ENCODE measurements around the gene LRIT2.

The LRIT2 gene

DNA sequence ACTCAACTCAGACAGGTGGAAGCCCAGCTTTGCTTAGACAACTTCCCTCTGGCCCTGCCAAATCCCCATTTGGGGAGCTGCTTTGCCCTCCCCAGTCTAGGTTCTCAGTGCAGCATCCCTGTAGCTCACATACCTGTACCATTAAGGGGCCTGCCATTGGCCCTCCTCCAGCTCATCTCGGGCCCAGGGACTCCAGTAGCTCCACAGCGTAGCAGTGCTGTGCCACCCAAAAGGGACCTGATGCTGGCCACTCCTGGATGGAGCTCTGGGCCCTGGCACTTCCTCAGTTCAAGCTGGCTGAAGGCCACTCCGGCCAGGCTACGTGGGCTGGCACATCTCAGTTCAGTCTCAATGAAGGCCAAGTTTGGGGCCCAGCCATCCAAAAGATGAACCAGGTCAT is 8.6 kb upstream of the LRIT2 start:
- TF ChIP-seq, protein P1, sequence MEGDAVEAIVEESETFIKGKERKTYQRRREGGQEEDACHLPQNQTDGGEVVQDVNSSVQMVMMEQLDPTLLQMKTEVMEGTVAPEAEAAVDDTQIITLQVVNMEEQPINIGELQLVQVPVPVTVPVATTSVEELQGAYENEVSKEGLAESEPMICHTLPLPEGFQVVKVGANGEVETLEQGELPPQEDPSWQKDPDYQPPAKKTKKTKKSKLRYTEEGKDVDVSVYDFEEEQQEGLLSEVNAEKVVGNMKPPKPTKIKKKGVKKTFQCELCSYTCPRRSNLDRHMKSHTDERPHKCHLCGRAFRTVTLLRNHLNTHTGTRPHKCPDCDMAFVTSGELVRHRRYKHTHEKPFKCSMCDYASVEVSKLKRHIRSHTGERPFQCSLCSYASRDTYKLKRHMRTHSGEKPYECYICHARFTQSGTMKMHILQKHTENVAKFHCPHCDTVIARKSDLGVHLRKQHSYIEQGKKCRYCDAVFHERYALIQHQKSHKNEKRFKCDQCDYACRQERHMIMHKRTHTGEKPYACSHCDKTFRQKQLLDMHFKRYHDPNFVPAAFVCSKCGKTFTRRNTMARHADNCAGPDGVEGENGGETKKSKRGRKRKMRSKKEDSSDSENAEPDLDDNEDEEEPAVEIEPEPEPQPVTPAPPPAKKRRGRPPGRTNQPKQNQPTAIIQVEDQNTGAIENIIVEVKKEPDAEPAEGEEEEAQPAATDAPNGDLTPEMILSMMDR (IDR thresholded peaks at IDR 0.05; ENCODE audit: low read depth, low read length): no peak
- no peak for DNase-seq (ENCODE audit: low read depth in 2 of 2)
- no peak overlapping the region for H3K4me3 ChIP-seq (replicated peaks in 1 of 2; ENCODE audit: low read depth in 2 of 2, low read length in 2 of 2)

DNA sequence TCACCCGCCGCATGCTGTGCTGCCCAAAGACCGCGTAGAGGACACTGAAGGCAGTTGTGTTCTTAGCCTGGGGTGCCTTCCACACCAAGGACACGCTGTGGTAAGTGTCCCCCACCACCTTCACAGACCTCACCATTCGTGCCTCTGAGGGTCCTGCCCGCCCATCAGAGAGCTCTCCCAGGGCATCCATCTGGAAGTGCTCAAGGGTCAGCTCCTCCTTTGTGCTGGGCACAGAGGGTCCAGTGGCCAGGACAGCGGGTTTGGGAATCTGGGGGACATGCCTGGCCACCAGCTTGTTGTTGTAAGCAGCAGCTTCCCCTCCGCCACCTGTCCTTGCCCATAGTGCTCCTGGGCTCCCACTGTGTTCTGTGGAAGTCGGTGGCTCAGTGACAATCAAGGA is 7.0 kb upstream of the LRIT2 start:
- DNase-seq (ENCODE audit: low read depth in 2 of 2): no peak
- no peak overlapping the region for H3K4me3 ChIP-seq (replicated peaks in 1 of 2; ENCODE audit: low read depth in 2 of 2, low read length in 2 of 2)
- TF ChIP-seq, protein P1 (IDR thresholded peaks at IDR 0.05; ENCODE audit: low read depth, low read length): no peak

DNA sequence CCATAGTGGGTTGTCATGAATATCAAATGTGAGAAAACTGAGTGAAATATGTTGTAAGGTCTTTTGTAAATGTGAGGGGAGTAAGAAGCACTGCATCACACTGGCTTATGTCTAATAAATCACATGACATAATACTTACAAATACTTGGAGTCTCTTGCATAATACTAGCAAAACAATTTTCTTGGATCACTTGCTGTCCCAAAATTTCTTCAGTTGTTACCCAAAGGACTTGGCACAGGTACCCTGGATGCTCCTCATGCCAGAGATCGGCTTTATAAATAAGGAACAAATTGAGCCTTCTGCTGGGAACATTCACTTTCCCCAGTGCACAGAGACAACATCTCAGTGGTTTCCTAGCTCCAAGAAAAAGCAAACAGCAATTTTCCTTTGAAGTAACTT is 5.0 kb upstream of the LRIT2 start:
- DNase-seq (ENCODE audit: low read depth in 2 of 2): no peak
- TF ChIP-seq, protein P1 (IDR thresholded peaks at IDR 0.05; ENCODE audit: low read depth, low read length): no peak
- H3K4me3 ChIP-seq (replicated peaks in 1 of 2; ENCODE audit: low read depth in 2 of 2, low read length in 2 of 2): no peak overlapping the region

DNA sequence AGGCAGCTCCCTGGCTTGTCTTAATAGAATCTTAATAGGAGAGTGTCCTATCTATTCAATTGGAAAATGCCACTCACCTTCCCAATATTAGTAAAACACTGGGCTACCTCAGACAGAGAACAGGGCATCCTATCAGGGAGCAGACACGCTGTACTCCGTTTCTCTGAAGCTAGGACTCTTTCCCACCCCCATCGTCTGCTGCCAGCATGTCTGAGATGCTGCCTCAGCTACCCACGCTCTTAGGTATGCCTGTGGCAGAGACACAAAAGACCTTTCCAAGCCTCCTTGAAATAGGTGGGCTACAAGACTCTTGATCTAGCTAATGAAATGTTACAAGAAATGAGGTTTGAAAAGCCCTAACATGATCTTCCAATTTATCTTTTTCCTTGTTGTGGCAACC is 2.5 kb upstream of the LRIT2 start:
- H3K4me3 ChIP-seq (replicated peaks in 1 of 2; ENCODE audit: low read depth in 2 of 2, low read length in 2 of 2): no peak overlapping the region
- DNase-seq (ENCODE audit: low read depth in 2 of 2): no peak
- TF ChIP-seq, protein P1 (IDR thresholded peaks at IDR 0.05; ENCODE audit: low read depth, low read length): no peak

DNA sequence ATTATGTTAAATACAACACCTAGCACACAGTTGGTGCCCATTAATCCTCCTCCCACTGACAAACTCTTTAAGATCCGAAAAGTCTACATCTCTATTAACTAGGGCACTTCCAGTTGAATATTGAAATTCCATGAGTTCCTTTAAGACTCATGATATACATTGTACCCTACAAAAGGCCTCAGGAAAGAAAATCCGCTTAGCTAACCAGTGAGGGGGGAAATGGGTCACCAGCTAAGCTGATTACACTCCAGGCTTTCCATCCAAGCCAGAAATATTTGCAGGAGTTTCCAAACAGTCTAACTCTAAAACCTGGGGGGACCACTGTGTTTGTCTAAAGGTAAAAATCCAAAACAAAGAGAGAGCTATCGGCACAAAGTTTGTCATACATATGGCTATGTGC is 1.3 kb upstream of the LRIT2 start:
- TF ChIP-seq, protein P1 (IDR thresholded peaks at IDR 0.05; ENCODE audit: low read depth, low read length): no peak
- DNase-seq (ENCODE audit: low read depth in 2 of 2): no peak
- H3K4me3 ChIP-seq (replicated peaks in 1 of 2; ENCODE audit: low read depth in 2 of 2, low read length in 2 of 2): no peak overlapping the region

DNA sequence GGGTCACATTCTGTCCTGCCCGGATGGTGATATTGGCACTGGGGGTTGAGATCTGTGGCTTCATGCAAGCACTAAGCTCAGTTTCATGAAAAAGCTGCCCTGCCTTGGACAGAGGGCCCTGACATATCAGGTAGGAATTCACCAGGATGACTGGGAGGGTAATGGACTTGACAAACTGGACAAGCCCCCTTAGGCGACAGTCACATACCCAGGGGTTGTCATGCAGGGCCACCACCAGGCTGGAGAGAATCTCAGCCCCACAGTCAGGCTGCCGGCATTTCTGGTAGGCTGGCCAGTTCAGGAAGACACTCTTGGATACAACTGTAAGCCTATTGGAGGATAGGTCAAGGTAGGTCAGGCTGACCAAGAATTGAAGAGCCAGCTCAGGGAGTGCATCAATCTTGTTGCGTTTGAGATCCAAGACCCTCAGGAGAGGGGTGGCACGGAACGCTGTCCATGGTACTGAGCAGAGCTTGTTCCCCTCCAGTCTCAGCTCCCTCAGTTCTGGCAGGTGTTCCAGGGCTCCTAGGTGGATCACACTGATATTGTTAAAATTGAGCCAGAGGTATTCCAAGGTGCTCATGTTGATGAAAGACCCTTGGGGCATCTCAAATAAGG is 824 bp downstream of the LRIT2 start:
- TF ChIP-seq, protein P1 (IDR thresholded peaks at IDR 0.05; ENCODE audit: low read depth, low read length): no peak
- H3K4me3 ChIP-seq (replicated peaks in 1 of 2; ENCODE audit: low read depth in 2 of 2, low read length in 2 of 2): no peak overlapping the region
- no peak for DNase-seq (ENCODE audit: low read depth in 2 of 2)

DNA sequence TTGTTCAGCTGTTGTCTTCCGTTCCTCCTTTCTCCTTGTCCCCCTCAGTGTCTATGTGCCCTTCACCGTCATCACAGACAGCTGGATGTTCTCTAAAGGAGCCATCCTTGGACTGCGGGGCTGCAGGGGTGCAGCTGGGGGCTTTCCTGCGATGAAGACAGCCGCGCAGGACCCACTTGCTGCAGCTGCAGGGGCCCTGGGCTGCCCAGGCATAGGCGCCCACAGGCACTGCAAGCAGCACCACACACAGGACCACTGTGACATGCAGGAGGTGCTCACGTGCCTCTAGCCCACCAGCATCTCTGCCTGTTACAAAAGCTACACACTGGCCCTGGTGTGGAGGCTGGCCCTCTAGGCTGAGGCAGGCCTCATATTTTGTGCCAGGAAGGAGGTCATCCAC is 3.4 kb downstream of the LRIT2 start:
- TF ChIP-seq, protein P1 (IDR thresholded peaks at IDR 0.05; ENCODE audit: low read depth, low read length): no peak

More for the DNA sequence above, 3.4 kb downstream of the LRIT2 start:
- H3K4me3 ChIP-seq (replicated peaks in 1 of 2; ENCODE audit: low read depth in 2 of 2, low read length in 2 of 2): no peak overlapping the region
- DNase-seq (ENCODE audit: low read depth in 2 of 2): no peak

All from cardiac fibroblast (primary cell).